Measurements from ENCODE around the gene PKD1. TPM values are rescaled to one million over a fixed set of nuclear protein-coding genes. Genes with fewer than 3 reads are reported as not detected.

The PKD1 gene
- polyA plus RNA-seq, 4 donors = 51.6 to 119 (median 94.0) TPM

Other genes with a start within 250 kb of the PKD1 start
- under 1 TPM in 3 of 4 donors, not detected in 1; 0.27 to 0.63 (median 0.42) TPM for gene HS3ST6, start 217.5 kb downstream of the PKD1 start, polyA plus RNA-seq (ENCODE audit: insufficient read length in 4 of 4)
- 10 to 100 TPM; 12.7 to 78.7 (median 58.5) TPM for gene MSRB1, start 192.7 kb downstream of the PKD1 start, polyA plus RNA-seq (ENCODE audit: insufficient read length in 4 of 4)
- under 1 TPM; 0.09 to 0.34 (median 0.13) TPM for gene RPL3L, start 181.2 kb downstream of the PKD1 start, polyA plus RNA-seq (ENCODE audit: insufficient read length in 4 of 4)
- gene NDUFB10, start 176.4 kb downstream of the PKD1 start, polyA plus RNA-seq (ENCODE audit: insufficient read length in 4 of 4) = 100 to 1,000 TPM in 3 of 4 donors, 10 to 100 TPM in 1; 86.4 to 134 (median 128) TPM
- gene RPS2, start 171.1 kb downstream of the PKD1 start, polyA plus RNA-seq (ENCODE audit: insufficient read length in 4 of 4) = 1,000 to 10,000 TPM; 1,831 to 2,075 (median 1,960) TPM
- gene RNF151, start 169.0 kb downstream of the PKD1 start, polyA plus RNA-seq (ENCODE audit: insufficient read length in 4 of 4) = not detected
- 10 to 100 TPM; 25.1 to 46.9 (median 29.1) TPM for gene TBL3, start 163.8 kb downstream of the PKD1 start, polyA plus RNA-seq (ENCODE audit: insufficient read length in 4 of 4)
- 1 to 10 TPM in 1 of 4 donors, under 1 TPM in 3; 0.45 to 3.0 (median 0.78) TPM for gene NOXO1, start 154.4 kb downstream of the PKD1 start, polyA plus RNA-seq (ENCODE audit: insufficient read length in 4 of 4)
- gene GFER, start 151.7 kb downstream of the PKD1 start, polyA plus RNA-seq (ENCODE audit: insufficient read length in 4 of 4) = 10 to 100 TPM; 17.3 to 29.2 (median 23.9) TPM
- 1 to 10 TPM; 1.7 to 3.1 (median 1.9) TPM for gene SYNGR3, start 145.9 kb downstream of the PKD1 start, polyA plus RNA-seq (ENCODE audit: insufficient read length in 4 of 4)
- gene ZNF598, start 126.1 kb downstream of the PKD1 start, polyA plus RNA-seq (ENCODE audit: insufficient read length in 4 of 4) = 10 to 100 TPM; 16.9 to 28.3 (median 18.9) TPM
- gene NPW, start 116.1 kb downstream of the PKD1 start, polyA plus RNA-seq (ENCODE audit: insufficient read length in 4 of 4) = 10 to 100 TPM in 1 of 4 donors, 1 to 10 TPM in 3; 4.2 to 12.3 (median 7.3) TPM
- 100 to 1,000 TPM; 102 to 161 (median 104) TPM for gene NHERF2, start 109.0 kb downstream of the PKD1 start, polyA plus RNA-seq (ENCODE audit: insufficient read length in 4 of 4)
- gene NTHL1, start 88.1 kb downstream of the PKD1 start, polyA plus RNA-seq (ENCODE audit: insufficient read length in 4 of 4) = 10 to 100 TPM; 15.8 to 27.1 (median 17.5) TPM
- 100 to 1,000 TPM; 121 to 183 (median 146) TPM for gene TSC2, start 87.9 kb downstream of the PKD1 start, polyA plus RNA-seq (ENCODE audit: insufficient read length in 4 of 4)
- 1 to 10 TPM; 1.9 to 4.0 (median 2.4) TPM for gene RAB26, start 12.7 kb upstream of the PKD1 start, polyA plus RNA-seq (ENCODE audit: insufficient read length in 4 of 4)
- gene TRAF7, start 19.9 kb upstream of the PKD1 start, polyA plus RNA-seq (ENCODE audit: insufficient read length in 4 of 4) = 10 to 100 TPM; 41.7 to 56.9 (median 50.5) TPM
- gene CASKIN1, start 60.7 kb upstream of the PKD1 start, polyA plus RNA-seq (ENCODE audit: insufficient read length in 4 of 4) = 1 to 10 TPM in 3 of 4 donors, under 1 TPM in 1; 0.79 to 2.4 (median 1.4) TPM
- gene MLST8, start 69.6 kb upstream of the PKD1 start, polyA plus RNA-seq (ENCODE audit: insufficient read length in 4 of 4) = 10 to 100 TPM; 32.8 to 55.0 (median 40.7) TPM
- gene BRICD5, start 75.0 kb upstream of the PKD1 start, polyA plus RNA-seq (ENCODE audit: insufficient read length in 4 of 4) = 10 to 100 TPM in 1 of 4 donors, 1 to 10 TPM in 3; 4.6 to 11.5 (median 5.4) TPM
- 10 to 100 TPM in 3 of 4 donors, 1 to 10 TPM in 1; 7.3 to 19.3 (median 13.3) TPM for gene PGP, start 78.9 kb upstream of the PKD1 start, polyA plus RNA-seq (ENCODE audit: insufficient read length in 4 of 4)
- gene E4F1, start 87.7 kb upstream of the PKD1 start, polyA plus RNA-seq (ENCODE audit: insufficient read length in 4 of 4) = 10 to 100 TPM; 13.8 to 24.3 (median 15.7) TPM
- gene DNASE1L2, start 100.5 kb upstream of the PKD1 start, polyA plus RNA-seq (ENCODE audit: insufficient read length in 4 of 4) = 1 to 10 TPM in 1 of 4 donors, under 1 TPM in 3; 0.63 to 2.0 (median 0.90) TPM
- 10 to 100 TPM; 30.5 to 89.5 (median 58.5) TPM for gene ECI1, start 115.7 kb upstream of the PKD1 start, polyA plus RNA-seq (ENCODE audit: insufficient read length in 4 of 4)
- 100 to 1,000 TPM; 146 to 214 (median 201) TPM for gene RNPS1, start 132.2 kb upstream of the PKD1 start, polyA plus RNA-seq (ENCODE audit: insufficient read length in 4 of 4)
- 10 to 100 TPM in 1 of 4 donors, 1 to 10 TPM in 3; 5.0 to 15.4 (median 5.9) TPM for gene ABCA3, start 204.8 kb upstream of the PKD1 start, polyA plus RNA-seq (ENCODE audit: insufficient read length in 4 of 4)

Measured in left renal pelvis (tissue), 4 donors.